GM12878 (cell line): ENCODE measurements around the gene ACSS1. TPM values are rescaled to one million over a fixed set of nuclear protein-coding genes. Genes with fewer than 3 reads are reported as not detected.

Experiments used
- GABPA ChIP-seq: IDR thresholded peaks from 2 replicates; pipeline ENCODE4 v1.6.1; 2014; ENCODE audit warnings: antibody characterized with exemption, low read depth, mild to moderate bottlenecking, inconsistent platforms
- HCFC1 ChIP-seq: fragments of 150-350 bp; IDR thresholded peaks from 2 replicates; pipeline ENCODE4 v1.6.1; 2014; ENCODE audit warnings: low read length
- JUND ChIP-seq: IDR thresholded peaks from 2 replicates; pipeline ENCODE4 v1.6.1; 2012; ENCODE audit warnings: low read depth, mild to moderate bottlenecking, low read length, improper control_type of control experiment, moderate library complexity
- MEF2A ChIP-seq: IDR thresholded peaks from 2 replicates; pipeline ENCODE4 v1.6.1; 2011; ENCODE audit warnings: low read depth, mild to moderate bottlenecking, low read length, moderate library complexity; ENCODE audit not compliant: insufficient read depth
- NR2C2 ChIP-seq: IDR thresholded peaks from 2 replicates; pipeline ENCODE4 v1.6.1; 2011; ENCODE audit warnings: borderline replicate concordance, low read depth; ENCODE audit not compliant: control insufficient read depth, insufficient read length
- YY1 ChIP-seq: IDR thresholded peaks from 2 replicates; pipeline ENCODE4 v1.6.1; 2011; ENCODE audit warnings: low read depth, mild to moderate bottlenecking, low read length
- polyA plus RNA-seq, 11 experiments: library from polyadenylated mRNA; depleted of rRNA in 4 of 11; unstranded in 6 of 11; stranded (reverse) in 5 of 11; fragments of >200 nt; fragmentation: Nextera tagmentation in 4 of 11; fragmentation: Illumina TruSeq in 1 of 11; extraction: Ambion mirVana in 4 of 11; extraction: Trizol in 1 of 11; gene quantifications; 1 replicate in 1 of 11; 2 replicates in 10 of 11; pipeline versions ENCODE4 v1.2.1 to v1.2.3, GENCODE V29; 2011 to 2016; ENCODE audit warnings: inconsistent platforms in 2 of 11, missing spikeins in 2 of 11, low read depth in 1 of 11
- total RNA-seq, 4 experiments: library from RNA; depleted of rRNA in 3 of 4; stranded (reverse); fragments of >200 nt in 3 of 4; fragmentation: Illumina TruSeq in 1 of 4; extraction: Trizol in 1 of 4; gene quantifications; 2 replicates each; pipeline versions ENCODE4 v1.2.1 to v1.2.3, GENCODE V29; 2013 to 2021
- TF ChIP-seq, protein P1 (sequence below): fragments of 450-650 bp; IDR thresholded peaks from 2 replicates; pipeline ENCODE4 v1.6.1; 2017; ENCODE audit warnings: mild to moderate bottlenecking, low read depth, inconsistent platforms; ENCODE audit not compliant: poor library complexity, severe bottlenecking
- TF ChIP-seq, protein P2 (sequence below): fragments of 450-650 bp; conservative IDR thresholded peaks from 2 replicates; pipeline ENCODE4 v1.6.1; 2017; ENCODE audit warnings: mild to moderate bottlenecking, moderate library complexity

Gene ACSS1
- total and polyA plus RNA-seq, 10 of the 15 experiments (the other 5 are each of a cell fraction or from before 2014, with no cell fraction given) = 1.3 to 44.9 (median 31.1) TPM

DNA sequence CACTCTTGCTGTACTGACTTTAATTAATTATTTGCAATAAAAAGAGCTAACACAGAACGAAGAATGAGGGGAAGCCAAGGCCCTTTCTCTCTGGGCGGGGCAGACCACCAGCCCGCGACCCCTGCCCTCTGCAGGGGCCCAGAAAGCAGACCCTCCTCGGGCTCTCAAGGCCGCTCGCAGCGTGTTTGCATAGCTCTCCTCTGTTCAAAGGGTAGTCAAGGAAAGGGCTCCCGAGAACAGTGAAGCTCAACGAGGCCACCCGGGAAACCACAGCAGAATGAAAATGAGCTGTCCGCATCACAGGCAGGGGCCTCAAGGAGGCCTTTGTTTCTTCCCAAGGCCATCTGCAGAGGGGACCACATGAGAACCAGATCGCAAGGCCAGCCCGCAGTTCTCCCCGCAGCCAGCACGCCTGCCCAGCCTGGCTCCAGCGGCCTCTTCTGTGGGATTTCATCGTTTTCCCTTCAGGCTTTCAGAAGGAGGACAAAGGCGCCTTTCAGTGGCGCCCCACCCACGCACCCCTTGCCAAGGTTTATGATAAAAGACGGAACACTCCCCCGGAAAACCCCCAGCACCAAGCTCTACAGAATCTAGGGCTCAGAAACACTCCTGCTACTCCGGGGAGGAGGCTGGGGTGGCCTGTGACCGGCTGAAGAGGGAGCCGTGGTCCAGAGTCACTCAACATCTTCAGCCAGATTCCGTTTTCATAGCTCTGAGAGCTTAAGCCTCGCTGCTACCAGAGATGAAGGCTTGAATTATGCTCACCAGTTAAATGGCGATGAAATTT is 25.3 kb downstream of the ACSS1 start (continued):
- TF ChIP-seq, protein P1, sequence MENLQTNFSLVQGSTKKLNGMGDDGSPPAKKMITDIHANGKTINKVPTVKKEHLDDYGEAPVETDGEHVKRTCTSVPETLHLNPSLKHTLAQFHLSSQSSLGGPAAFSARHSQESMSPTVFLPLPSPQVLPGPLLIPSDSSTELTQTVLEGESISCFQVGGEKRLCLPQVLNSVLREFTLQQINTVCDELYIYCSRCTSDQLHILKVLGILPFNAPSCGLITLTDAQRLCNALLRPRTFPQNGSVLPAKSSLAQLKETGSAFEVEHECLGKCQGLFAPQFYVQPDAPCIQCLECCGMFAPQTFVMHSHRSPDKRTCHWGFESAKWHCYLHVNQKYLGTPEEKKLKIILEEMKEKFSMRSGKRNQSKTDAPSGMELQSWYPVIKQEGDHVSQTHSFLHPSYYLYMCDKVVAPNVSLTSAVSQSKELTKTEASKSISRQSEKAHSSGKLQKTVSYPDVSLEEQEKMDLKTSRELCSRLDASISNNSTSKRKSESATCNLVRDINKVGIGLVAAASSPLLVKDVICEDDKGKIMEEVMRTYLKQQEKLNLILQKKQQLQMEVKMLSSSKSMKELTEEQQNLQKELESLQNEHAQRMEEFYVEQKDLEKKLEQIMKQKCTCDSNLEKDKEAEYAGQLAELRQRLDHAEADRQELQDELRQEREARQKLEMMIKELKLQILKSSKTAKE = no peak
- TF ChIP-seq MEF2A (no peak), JUND (no peak), YY1 (no peak), NR2C2 (no peak), GABPA (no peak), HCFC1 (no peak)
- TF ChIP-seq, protein P2, sequence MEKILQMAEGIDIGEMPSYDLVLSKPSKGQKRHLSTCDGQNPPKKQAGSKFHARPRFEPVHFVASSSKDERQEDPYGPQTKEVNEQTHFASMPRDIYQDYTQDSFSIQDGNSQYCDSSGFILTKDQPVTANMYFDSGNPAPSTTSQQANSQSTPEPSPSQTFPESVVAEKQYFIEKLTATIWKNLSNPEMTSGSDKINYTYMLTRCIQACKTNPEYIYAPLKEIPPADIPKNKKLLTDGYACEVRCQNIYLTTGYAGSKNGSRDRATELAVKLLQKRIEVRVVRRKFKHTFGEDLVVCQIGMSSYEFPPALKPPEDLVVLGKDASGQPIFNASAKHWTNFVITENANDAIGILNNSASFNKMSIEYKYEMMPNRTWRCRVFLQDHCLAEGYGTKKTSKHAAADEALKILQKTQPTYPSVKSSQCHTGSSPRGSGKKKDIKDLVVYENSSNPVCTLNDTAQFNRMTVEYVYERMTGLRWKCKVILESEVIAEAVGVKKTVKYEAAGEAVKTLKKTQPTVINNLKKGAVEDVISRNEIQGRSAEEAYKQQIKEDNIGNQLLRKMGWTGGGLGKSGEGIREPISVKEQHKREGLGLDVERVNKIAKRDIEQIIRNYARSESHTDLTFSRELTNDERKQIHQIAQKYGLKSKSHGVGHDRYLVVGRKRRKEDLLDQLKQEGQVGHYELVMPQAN = no peak
